Astrocyte of the hippocampus (primary cell): ENCODE measurements around the gene C17orf75.
A peak's percentile ranks its signal among the peaks of the same experiment; 100 is the strongest.
"Not testable (repeated sequence)": the region's sequence is repeated elsewhere in the genome, so short reads cannot be mapped to it uniquely, and the experiment has no call there.

Source experiments
- DNase-seq: peaks from one replicate; pipeline ENCODE4 v3.0.0; 2011; ENCODE audit warnings: low read depth, low spot score

C17orf75 gene

DNA sequence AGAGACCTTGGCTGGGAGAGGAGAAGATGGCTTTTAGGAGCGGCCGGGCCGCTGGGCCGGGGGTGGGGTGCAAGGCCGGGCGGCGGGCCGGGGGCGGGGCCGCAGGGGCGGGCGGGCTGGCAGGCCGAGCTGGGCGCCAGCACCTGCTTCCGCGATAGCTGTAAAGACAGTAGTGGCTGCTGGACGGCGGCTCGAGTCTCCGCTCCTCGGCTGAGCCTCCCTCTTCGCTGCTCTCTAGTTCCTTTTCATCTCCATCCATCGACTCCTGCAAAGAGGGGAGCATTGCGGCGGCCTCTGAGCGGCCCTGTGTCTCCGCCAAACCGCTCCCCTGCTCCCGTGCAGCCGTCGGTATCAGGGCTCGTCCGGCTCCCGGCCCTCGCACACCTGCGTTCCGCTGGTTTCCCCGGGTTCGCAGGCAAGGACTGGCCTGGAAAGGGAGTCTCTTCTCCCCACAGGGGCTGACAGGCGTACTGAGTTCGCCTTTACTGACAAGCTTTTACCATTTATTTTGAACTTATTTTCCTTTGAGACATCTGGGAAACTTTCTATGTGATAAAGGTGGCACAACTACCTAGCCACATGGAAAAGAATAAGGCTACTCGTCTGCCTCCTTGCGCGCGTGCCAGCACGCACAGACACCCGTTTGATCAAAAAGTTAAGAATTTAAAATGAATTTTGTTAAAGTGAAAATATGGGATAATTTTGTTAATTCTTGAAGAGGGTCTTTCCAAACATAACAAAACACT lies at the start of gene C17orf75:
Gene C17orf75, minus strand, starts transcription at position 317 of the 746 bp plus-strand sequence. Its CDS starts 34 bp downstream, at position 283.
- DNase-seq: peak; percentile 88

GRCh38 chr17:32388613-32389459 lies 46.9 kb upstream of the C17orf75 start:
- DNase-seq: no peak

- not testable (repeated sequence) for DNase-seq
Measured at GRCh38 chr17:32388128-32388527, 46.2 kb upstream of the C17orf75 start.

DNA sequence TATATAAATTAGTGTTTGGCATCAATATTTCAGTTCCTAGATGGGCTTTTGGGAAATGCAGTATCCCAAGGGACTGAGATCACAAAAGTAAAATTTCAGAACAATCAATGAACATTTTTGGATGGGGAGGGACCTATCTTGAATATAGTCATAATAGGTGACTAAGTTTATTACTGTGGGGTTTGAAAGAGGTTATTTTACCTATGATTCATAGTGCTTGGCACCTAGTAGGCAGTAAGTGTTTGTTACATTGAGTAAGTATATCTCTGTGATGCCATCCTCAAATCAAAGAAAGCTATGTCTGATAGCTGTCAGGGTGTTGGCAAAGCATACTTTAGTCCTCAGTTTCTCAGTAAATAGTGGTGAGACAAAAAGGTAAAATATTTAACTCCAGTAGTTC lies 44.9 kb upstream of the C17orf75 start:
- no peak for DNase-seq

DNA sequence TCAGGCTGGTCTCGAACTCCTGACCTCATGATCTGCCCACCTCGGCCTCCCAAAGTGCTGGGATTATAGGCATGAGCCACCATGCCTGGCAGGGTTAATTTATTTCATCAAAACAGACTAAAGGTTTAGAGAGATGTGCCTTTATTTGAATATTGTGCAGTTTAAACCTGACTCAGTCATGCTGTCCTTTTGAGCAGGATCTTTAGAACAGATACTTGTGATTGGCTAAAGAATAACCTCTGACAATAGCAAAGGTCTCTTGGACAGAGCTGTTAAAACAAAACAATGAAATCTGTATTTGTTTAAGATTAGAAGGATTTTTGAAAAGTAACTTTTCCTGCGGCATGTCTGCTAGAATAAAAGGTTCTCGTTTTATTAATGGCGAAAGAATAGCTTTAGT lies 44.0 kb upstream of the C17orf75 start:
- no peak for DNase-seq

- DNase-seq: no peak
Measured at GRCh38 chr17:32385121-32385520, 43.1 kb upstream of the C17orf75 start.

GRCh38 chr17:32383926-32384434 lies 42.0 kb upstream of the C17orf75 start:
- no peak for DNase-seq

- DNase-seq: no peak
Measured at GRCh38 chr17:32382526-32383223, 40.7 kb upstream of the C17orf75 start.

DNA sequence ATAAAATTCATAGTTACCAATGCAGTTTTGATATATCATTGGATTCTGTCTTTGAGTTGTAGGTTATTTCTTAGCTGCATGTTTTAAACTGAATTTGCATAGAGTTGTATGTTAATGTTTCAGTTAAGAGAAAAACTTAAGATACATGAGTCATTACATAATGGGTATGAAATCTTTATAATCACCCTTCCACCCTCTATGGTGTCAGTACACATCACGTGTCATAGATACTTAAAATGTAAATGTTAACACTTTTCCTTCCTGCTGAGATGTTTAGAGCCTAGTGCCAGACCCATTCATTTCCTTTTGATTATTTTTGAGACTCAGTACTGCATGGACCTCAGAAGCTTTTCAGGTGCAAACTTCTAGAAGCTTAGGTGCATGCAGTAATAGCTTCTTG lies 28.5 kb upstream of the C17orf75 start:
- no peak for DNase-seq

GRCh38 chr17:32361270-32361669 lies 19.3 kb upstream of the C17orf75 start:
- no peak for DNase-seq

DNA sequence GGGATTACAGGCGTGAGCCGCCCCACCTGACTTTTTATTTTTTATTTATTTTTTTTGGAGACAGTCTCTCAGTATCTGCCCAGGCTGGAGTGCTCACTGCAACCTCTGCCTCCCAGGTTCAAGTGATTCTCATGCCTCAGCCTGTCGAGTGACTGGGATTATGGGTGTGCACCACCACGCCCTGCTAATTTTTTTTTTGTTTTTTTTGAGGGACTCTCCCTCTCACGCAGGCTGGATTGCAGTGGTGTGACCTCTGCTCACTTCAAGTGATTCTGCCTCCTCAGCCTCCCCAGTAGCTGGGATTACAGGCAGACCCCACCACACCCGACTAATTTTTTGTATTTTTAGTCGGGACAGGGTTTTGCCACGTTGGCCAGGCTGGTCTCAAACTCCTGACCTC lies 15.6 kb upstream of the C17orf75 start:
- DNase-seq: no peak

GRCh38 chr17:32356750-32357149 lies 14.8 kb upstream of the C17orf75 start:
- no peak for DNase-seq

DNA sequence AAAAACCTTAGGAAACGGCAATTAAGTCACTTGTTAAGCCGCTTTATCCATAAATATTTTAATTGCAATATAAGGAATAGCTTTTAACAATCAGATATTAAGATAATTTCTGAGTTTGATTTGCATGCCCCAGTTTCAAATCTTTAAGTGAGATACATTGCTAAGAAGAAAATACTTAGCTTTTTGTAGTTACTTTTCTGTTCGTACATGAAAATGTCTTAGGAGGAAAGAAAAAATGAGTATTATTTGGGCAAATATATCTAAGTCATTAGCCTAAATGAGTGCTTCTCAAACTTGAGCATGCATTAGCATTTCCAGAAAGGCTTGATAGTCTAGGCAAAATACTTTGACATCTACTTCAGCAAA lies 14.4 kb upstream of the C17orf75 start:
- no peak for DNase-seq

GRCh38 chr17:32355649-32356377 lies 13.8 kb upstream of the C17orf75 start:
- DNase-seq: no peak

DNA sequence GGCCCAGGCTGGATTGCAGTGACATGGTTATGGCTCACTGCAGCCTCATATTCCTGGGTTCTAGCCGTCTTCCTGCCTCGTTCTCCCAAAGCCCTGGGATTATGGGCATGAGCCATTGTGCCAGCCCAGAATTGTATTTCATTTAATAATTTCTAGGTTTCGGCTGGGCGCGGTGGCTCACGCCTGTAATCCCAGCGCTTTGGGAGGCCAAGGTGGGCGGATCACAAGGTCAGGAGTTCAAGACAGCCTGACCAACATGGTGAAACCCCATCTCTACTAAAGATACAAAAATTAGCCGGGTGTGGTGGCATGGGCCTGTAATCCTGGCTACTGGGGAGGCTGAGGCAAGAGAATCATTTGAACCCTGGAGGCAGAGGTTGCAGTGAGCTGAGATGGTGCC lies 10.8 kb upstream of the C17orf75 start:
- DNase-seq: not testable (repeated sequence)

- peak; percentile 62 for DNase-seq
Measured at GRCh38 chr17:32350666-32351418, 8.9 kb upstream of the C17orf75 start.

DNA sequence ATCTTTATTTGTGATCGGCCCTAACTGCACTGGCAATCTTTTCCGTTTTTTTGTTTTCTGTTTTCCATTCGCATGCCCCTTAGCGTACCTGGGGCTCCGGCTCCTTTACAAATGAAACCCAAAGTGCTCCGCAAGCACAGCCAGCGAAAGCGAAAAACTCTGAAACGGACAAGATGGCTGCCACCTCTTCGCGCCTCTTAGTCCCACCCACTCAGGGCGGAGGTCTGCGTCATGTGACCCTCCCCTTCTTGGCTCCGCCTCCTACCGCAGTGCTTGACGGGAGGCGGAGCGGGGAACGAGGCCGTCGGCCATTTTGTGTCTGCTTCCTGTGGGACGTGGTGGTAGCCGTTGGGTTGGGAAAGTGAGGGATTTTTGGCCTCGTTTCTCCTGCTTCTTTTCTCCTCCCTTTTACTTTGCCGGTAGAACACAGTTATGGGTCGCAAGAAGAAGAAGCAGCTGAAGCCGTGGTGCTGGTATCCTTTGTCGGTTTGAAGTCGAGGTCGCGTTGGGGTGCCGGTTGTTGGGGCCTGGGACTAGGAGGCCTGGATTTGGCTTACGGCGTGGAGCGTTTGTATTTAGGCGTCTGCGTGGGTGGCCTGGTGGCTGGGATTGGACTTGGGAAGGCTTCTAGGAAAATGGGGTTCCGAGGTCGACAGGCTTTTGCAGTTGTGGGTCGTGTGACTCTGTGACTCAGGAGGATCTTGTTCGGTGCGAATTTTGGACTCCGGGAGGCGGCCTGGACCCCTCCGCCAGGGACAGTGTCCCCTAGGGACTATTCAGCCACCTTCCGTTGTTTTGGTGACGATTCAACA lies 8.1 kb upstream of the C17orf75 start, which contains the start of gene ZNF207:
Gene ZNF207, plus strand, starts transcription at position 304 of the 812 bp plus-strand sequence. Its CDS starts 129 bp downstream, at position 433.
- DNase-seq: peak; percentile 99

GRCh38 chr17:32349503-32349853 lies 7.5 kb upstream of the C17orf75 start:
- peak; percentile 32 for DNase-seq

GRCh38 chr17:32348483-32348800 lies 6.5 kb upstream of the C17orf75 start:
- DNase-seq: no peak
